Measurements from ENCODE around the gene DDX31.
A peak's percentile ranks its signal among the peaks of the same experiment; 100 is the strongest.
"Not testable (repeated sequence)": the region's sequence is repeated elsewhere in the genome, so short reads cannot be mapped to it uniquely, and the experiment has no call there.

Gene DDX31

DNA sequence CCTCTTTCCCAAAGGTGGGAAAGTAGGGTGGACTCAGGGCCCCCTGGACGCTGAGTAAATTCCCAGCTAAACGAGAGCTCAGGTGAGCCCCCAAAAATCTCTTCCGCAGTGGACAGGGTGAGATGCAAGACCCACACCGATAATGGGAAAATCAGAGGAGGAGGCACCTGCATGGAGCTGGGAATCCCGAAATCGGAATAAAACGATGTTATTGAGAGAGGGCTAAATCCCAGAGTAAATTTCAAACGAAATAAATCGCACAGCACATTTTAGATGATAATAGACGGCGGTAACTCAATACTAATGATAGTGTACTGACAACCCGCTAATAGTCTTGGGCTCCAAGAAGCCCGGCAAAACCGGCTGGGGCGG is 90.4 kb downstream of the DDX31 start:
- H3K4me3 ChIP-seq (ENCODE audit: low read depth, low read length) = 0 out of 2 replicates have a peak overlapping the region, but pooled peaks have one; percentile 24
- H3K36me3 ChIP-seq (ENCODE audit: control insufficient read depth, insufficient read depth, low read length) = no peaks in the 10 kb centered on the region
- H3K27me3 ChIP-seq (ENCODE audit: control insufficient read depth, insufficient read depth, low read length) = peaks cover 94% of the 10 kb centered on the region
- no peak overlapping the region for H3K27ac ChIP-seq (ENCODE audit: low read depth, low read length)
- no peak overlapping the region for H3K9ac ChIP-seq (ENCODE audit: low read depth, low read length)
- no peaks in the 10 kb centered on the region for H3K9me3 ChIP-seq (ENCODE audit: control insufficient read depth, insufficient read depth, low read length)
- H3K4me1 ChIP-seq (ENCODE audit: control insufficient read depth, insufficient read depth, low read length) = peaks cover 10% of the 10 kb centered on the region

DNA sequence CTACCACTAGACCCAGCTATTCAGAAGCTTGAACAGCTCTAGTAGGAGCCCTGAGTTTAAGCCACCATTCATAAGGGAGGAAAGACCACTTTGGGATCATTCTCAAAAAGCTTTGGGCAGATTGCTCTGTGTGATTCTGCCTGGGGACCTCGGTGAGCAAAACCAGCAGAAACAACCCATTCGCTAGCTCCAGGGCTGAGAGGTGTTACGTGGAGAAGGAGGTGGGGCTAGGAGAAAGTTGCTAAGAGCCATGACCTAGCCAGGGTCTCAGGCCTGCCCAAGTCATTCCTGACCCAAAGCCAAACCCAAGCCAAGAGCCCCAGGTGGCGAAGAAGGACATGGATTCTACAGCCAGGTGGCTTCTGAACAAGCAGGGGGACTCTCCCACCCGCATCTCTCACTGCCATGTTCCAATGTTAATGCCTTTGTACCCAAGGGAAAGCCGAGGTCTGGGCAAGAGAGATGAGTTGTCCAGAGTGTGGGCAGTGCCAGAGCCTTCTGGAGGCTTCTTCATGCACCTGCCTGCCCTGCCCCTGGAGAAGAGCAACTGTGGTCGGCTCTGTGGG is 91.3 kb downstream of the DDX31 start:
- Histone ChIP-seq H3K4me1 (ENCODE audit: control insufficient read depth, insufficient read depth, low read length) (peaks cover 10% of the 10 kb centered on the region; the same call in 1 of the 2 replicates), H3K9ac (ENCODE audit: low read depth, low read length) (no peak overlapping the region), H3K27ac (ENCODE audit: low read depth, low read length) (no peak overlapping the region), H3K9me3 (ENCODE audit: control insufficient read depth, insufficient read depth, low read length) (no peaks in the 10 kb centered on the region), H3K4me3 (ENCODE audit: low read depth, low read length) (no peak overlapping the region), H3K27me3 (ENCODE audit: control insufficient read depth, insufficient read depth, low read length) (peaks cover 84% of the 10 kb centered on the region), H3K36me3 (ENCODE audit: control insufficient read depth, insufficient read depth, low read length) (no peaks in the 10 kb centered on the region)

GRCh38 chr9:132577119-132577518 is 92.7 kb downstream of the DDX31 start:
- Histone ChIP-seq H3K27me3 (ENCODE audit: control insufficient read depth, insufficient read depth, low read length) (peaks cover 71% of the 10 kb centered on the region), H3K36me3 (ENCODE audit: control insufficient read depth, insufficient read depth, low read length) (no peaks in the 10 kb centered on the region), H3K4me1 (ENCODE audit: control insufficient read depth, insufficient read depth, low read length) (0 out of 2 replicates have a peak, but pooled peaks cover 10% of the 10 kb centered on the region), H3K9ac (ENCODE audit: low read depth, low read length) (no peak overlapping the region), H3K9me3 (ENCODE audit: control insufficient read depth, insufficient read depth, low read length) (no peaks in the 10 kb centered on the region), H3K27ac (ENCODE audit: low read depth, low read length) (no peak overlapping the region), H3K4me3 (ENCODE audit: low read depth, low read length) (no peak overlapping the region)

- no peak overlapping the region for H3K4me3 ChIP-seq (ENCODE audit: low read depth, low read length)
- no peaks in the 10 kb centered on the region for H3K9me3 ChIP-seq (ENCODE audit: control insufficient read depth, insufficient read depth, low read length)
- H3K36me3 ChIP-seq (ENCODE audit: control insufficient read depth, insufficient read depth, low read length) = no peaks in the 10 kb centered on the region
- no peak overlapping the region for H3K9ac ChIP-seq (ENCODE audit: low read depth, low read length)
- peaks cover 58% of the 10 kb centered on the region for H3K27me3 ChIP-seq (ENCODE audit: control insufficient read depth, insufficient read depth, low read length)
- no peak overlapping the region for H3K27ac ChIP-seq (ENCODE audit: low read depth, low read length)
- 0 out of 2 replicates have a peak, but pooled peaks cover 6% of the 10 kb centered on the region for H3K4me1 ChIP-seq (ENCODE audit: control insufficient read depth, insufficient read depth, low read length)
Observed at GRCh38 chr9:132575811-132576210, 94.0 kb downstream of the DDX31 start.

GRCh38 chr9:132575005-132575609 is 94.7 kb downstream of the DDX31 start:
- Histone ChIP-seq H3K9me3 (ENCODE audit: control insufficient read depth, insufficient read depth, low read length) (no peaks in the 10 kb centered on the region), H3K36me3 (ENCODE audit: control insufficient read depth, insufficient read depth, low read length) (no peaks in the 10 kb centered on the region), H3K27ac (ENCODE audit: low read depth, low read length) (no peak overlapping the region), H3K4me3 (ENCODE audit: low read depth, low read length) (no peak overlapping the region), H3K9ac (ENCODE audit: low read depth, low read length) (no peak overlapping the region), H3K4me1 (ENCODE audit: control insufficient read depth, insufficient read depth, low read length) (0 out of 2 replicates have a peak, but pooled peaks cover 6% of the 10 kb centered on the region), H3K27me3 (ENCODE audit: control insufficient read depth, insufficient read depth, low read length) (peaks cover 51% of the 10 kb centered on the region)

DNA sequence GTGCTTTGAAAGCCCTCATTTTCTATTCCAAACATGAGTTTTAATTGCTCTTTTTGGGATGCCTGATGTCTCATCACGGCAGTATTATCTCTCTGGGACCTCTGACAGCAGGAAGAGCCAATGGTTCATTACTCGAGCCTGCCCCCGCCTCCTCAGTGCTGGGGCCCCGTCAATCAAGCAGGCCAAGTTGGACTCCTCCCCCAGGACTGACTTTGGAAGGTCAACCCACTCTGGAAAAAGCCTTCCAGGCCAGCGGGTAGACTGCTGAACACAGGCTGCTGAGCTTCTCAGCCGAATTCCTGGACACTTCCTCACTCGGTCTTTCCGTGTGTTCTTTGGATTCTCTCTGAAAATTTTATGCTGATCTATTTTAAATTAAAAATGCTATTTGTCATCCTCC is 96.9 kb downstream of the DDX31 start:
- Histone ChIP-seq H3K36me3 (ENCODE audit: control insufficient read depth, insufficient read depth, low read length) (no peaks in the 10 kb centered on the region), H3K27ac (ENCODE audit: low read depth, low read length) (no peak overlapping the region), H3K27me3 (ENCODE audit: control insufficient read depth, insufficient read depth, low read length) (peaks cover 29% of the 10 kb centered on the region), H3K9ac (ENCODE audit: low read depth, low read length) (no peak overlapping the region), H3K4me3 (ENCODE audit: low read depth, low read length) (no peak overlapping the region), H3K4me1 (ENCODE audit: control insufficient read depth, insufficient read depth, low read length) (no peaks in the 10 kb centered on the region), H3K9me3 (ENCODE audit: control insufficient read depth, insufficient read depth, low read length) (no peaks in the 10 kb centered on the region)

DNA sequence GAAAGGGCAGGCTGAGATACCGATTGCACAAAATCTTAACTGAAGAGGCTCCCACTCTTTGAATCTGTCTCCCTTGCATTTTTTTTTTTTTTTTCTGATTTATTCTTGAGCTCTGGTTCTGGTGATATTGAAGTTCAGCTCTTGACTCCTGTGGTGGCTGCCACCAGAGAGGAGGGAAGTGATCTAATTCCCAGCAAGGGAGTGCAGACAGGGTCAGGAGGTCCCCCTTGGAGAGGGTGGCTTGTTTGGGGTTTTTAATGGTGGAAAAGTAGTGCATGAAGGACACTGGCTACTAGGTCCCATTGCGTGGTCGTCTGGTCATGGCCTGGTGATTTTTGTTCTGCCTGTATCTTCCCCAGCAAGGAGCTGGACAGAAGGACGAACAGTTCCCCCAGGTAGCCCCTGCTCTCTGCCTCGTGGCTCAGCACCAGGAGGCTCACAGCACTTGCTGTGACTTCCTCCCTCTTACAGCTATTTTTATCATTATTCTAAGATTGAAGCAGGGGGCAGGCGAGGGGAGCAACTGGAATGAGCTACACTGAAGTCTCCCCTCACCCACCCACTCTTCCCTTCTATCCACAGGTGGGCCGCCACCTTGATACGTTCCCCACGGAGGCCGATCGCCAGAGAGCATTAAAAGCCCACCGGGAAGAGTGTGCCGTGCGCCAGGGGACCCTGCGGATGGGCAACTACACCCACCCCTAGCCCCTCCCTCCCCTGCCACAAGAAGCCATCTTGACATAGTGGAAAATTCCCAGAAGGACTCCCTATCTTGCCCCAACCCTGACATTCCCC is 97.8 kb downstream of the DDX31 start:
- H3K9me3 ChIP-seq (ENCODE audit: control insufficient read depth, insufficient read depth, low read length) = no peaks in the 10 kb centered on the region
- H3K36me3 ChIP-seq (ENCODE audit: control insufficient read depth, insufficient read depth, low read length) = no peaks in the 10 kb centered on the region
- H3K27ac ChIP-seq (ENCODE audit: low read depth, low read length) = no peak overlapping the region
- H3K4me3 ChIP-seq (ENCODE audit: low read depth, low read length) = no peak overlapping the region
- H3K27me3 ChIP-seq (ENCODE audit: control insufficient read depth, insufficient read depth, low read length) = peaks cover 19% of the 10 kb centered on the region
- no peaks in the 10 kb centered on the region for H3K4me1 ChIP-seq (ENCODE audit: control insufficient read depth, insufficient read depth, low read length)
- no peak overlapping the region for H3K9ac ChIP-seq (ENCODE audit: low read depth, low read length)

GRCh38 chr9:132568787-132569186 is 101.0 kb downstream of the DDX31 start:
- H3K9me3 ChIP-seq (ENCODE audit: control insufficient read depth, insufficient read depth, low read length); H3K4me3 ChIP-seq (ENCODE audit: low read depth, low read length); H3K9ac ChIP-seq (ENCODE audit: low read depth, low read length); H3K27ac ChIP-seq (ENCODE audit: low read depth, low read length); H3K27me3 ChIP-seq (ENCODE audit: control insufficient read depth, insufficient read depth, low read length); H3K4me1 ChIP-seq (ENCODE audit: control insufficient read depth, insufficient read depth, low read length); H3K36me3 ChIP-seq (ENCODE audit: control insufficient read depth, insufficient read depth, low read length): not testable (repeated sequence)

- Histone ChIP-seq H3K4me3 (ENCODE audit: low read depth, low read length) (no peak overlapping the region), H3K36me3 (ENCODE audit: control insufficient read depth, insufficient read depth, low read length) (no peaks in the 10 kb centered on the region), H3K27ac (ENCODE audit: low read depth, low read length) (no peak overlapping the region), H3K27me3 (ENCODE audit: control insufficient read depth, insufficient read depth, low read length) (no peaks in the 10 kb centered on the region), H3K9ac (ENCODE audit: low read depth, low read length) (no peak overlapping the region), H3K4me1 (ENCODE audit: control insufficient read depth, insufficient read depth, low read length) (0 out of 2 replicates have a peak, but pooled peaks cover 5% of the 10 kb centered on the region), H3K9me3 (ENCODE audit: control insufficient read depth, insufficient read depth, low read length) (no peaks in the 10 kb centered on the region)
Observed at GRCh38 chr9:132564526-132564925, 105.3 kb downstream of the DDX31 start.

DNA sequence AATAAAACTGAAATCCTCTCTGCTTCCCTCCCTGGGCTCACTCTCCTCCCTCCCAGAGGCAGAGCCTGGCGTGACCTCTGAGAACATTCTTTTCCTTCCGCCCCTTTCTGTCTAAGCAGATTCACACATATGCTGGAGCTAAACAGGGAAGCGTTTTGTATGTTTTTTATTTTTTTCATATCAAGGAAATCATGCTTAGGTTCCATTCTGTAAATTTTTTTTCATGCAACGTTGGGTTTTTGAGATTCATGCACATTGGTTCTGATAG is 107.5 kb downstream of the DDX31 start:
- no peaks in the 10 kb centered on the region for H3K36me3 ChIP-seq (ENCODE audit: control insufficient read depth, insufficient read depth, low read length)
- no peak overlapping the region for H3K27ac ChIP-seq (ENCODE audit: low read depth, low read length)
- H3K4me1 ChIP-seq (ENCODE audit: control insufficient read depth, insufficient read depth, low read length) = 0 out of 2 replicates have a peak, but pooled peaks cover 5% of the 10 kb centered on the region
- no peak overlapping the region for H3K4me3 ChIP-seq (ENCODE audit: low read depth, low read length)
- H3K9me3 ChIP-seq (ENCODE audit: control insufficient read depth, insufficient read depth, low read length) = no peaks in the 10 kb centered on the region
- no peak overlapping the region for H3K9ac ChIP-seq (ENCODE audit: low read depth, low read length)
- no peaks in the 10 kb centered on the region for H3K27me3 ChIP-seq (ENCODE audit: control insufficient read depth, insufficient read depth, low read length)

GRCh38 chr9:132560616-132561202 is 109.1 kb downstream of the DDX31 start:
- Histone ChIP-seq H3K4me3 (ENCODE audit: low read depth, low read length) (no peak overlapping the region), H3K4me1 (ENCODE audit: control insufficient read depth, insufficient read depth, low read length) (0 out of 2 replicates have a peak, but pooled peaks cover 5% of the 10 kb centered on the region), H3K9me3 (ENCODE audit: control insufficient read depth, insufficient read depth, low read length) (no peaks in the 10 kb centered on the region), H3K36me3 (ENCODE audit: control insufficient read depth, insufficient read depth, low read length) (no peaks in the 10 kb centered on the region), H3K27me3 (ENCODE audit: control insufficient read depth, insufficient read depth, low read length) (no peaks in the 10 kb centered on the region), H3K27ac (ENCODE audit: low read depth, low read length) (no peak overlapping the region), H3K9ac (ENCODE audit: low read depth, low read length) (no peak overlapping the region)
